ENCODE data around the gene NACA2.

DNA sequence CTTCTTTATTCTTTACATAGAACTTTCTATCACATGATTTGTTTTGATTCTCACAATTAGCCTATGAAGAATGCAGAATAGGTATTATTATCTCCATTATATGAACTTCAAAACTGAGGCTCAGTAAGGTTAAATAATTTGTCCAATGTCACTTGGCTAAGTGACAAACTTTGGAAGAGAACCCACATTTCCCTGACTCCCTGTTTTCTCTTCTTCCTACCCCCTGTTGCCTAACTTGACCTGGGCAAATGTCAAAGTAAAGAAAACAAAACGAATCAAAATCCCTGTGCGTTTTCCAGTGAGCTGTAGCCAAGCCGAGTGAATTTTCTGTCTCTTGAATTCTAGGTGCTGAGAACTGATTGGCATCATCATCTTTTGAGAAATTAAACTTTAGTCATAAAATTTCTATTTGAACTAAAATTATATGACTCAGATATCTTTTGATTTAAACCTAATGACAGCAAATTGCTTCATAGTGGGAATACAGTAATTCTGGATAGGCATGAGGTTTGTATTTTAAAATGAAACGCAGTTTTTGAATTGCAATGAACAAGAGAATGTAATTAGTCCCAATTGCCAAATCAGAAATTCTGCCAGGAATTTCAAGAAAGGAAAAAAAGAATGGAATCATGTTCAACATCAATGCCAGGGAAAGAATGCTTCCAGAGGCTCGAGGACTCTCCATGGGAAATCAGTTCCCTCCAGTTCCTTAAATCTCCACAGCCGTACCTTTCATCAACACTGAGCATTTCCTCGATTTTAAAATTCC, 4.6 kb upstream of the NACA2 start:
- TF ChIP-seq, protein P1, sequence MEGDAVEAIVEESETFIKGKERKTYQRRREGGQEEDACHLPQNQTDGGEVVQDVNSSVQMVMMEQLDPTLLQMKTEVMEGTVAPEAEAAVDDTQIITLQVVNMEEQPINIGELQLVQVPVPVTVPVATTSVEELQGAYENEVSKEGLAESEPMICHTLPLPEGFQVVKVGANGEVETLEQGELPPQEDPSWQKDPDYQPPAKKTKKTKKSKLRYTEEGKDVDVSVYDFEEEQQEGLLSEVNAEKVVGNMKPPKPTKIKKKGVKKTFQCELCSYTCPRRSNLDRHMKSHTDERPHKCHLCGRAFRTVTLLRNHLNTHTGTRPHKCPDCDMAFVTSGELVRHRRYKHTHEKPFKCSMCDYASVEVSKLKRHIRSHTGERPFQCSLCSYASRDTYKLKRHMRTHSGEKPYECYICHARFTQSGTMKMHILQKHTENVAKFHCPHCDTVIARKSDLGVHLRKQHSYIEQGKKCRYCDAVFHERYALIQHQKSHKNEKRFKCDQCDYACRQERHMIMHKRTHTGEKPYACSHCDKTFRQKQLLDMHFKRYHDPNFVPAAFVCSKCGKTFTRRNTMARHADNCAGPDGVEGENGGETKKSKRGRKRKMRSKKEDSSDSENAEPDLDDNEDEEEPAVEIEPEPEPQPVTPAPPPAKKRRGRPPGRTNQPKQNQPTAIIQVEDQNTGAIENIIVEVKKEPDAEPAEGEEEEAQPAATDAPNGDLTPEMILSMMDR (IDR thresholded peaks at IDR 0.05), result no peak
- no peak for TF ChIP-seq POLR2A (IDR thresholded peaks at IDR 0.05)
